ENCODE results near the gene ZNF524. TPM values are rescaled to one million over a fixed set of nuclear protein-coding genes. Genes with fewer than 3 reads are reported as not detected.

Gene ZNF524
- total and polyA plus RNA-seq, 9 of the 15 experiments (the other 6 are each of a cell fraction or from before 2014, with no cell fraction given), result 0.08 to 15.6 (median 2.9) TPM

DNA sequence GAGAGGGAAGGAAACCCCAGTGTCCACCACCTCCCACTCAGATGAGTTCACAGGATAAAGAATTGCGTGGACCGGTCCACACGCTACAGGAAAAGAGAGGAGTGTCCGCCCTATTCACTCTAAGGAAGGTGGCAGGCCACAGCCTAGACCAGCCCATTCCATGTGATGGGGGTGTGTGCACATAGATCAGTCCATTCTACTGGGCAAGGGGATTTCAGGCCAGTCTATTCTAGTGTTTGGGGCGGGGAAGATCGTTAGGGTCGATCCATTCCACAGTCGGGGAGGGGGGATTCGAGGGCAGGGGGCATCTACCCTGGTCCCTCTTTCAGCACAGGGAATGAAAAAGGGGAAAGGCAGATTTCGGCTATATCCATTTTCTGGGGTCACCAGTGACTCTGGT is 8.5 kb upstream of the ZNF524 start (continued):
- TF ChIP-seq HNRNPH1 (optimal IDR thresholded peaks at IDR 0.05; ENCODE audit: low read depth, low read length), result no peak
- TF ChIP-seq, protein P1, sequence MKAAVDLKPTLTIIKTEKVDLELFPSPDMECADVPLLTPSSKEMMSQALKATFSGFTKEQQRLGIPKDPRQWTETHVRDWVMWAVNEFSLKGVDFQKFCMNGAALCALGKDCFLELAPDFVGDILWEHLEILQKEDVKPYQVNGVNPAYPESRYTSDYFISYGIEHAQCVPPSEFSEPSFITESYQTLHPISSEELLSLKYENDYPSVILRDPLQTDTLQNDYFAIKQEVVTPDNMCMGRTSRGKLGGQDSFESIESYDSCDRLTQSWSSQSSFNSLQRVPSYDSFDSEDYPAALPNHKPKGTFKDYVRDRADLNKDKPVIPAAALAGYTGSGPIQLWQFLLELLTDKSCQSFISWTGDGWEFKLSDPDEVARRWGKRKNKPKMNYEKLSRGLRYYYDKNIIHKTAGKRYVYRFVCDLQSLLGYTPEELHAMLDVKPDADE (conservative IDR thresholded peaks at IDR 0.05; ENCODE audit: control insufficient read depth, low read depth, low read length), result no peak
- TF ChIP-seq FOXK2 (conservative IDR thresholded peaks at IDR 0.05 in 1 of 2, IDR thresholded peaks at IDR 0.05 in 1 of 2; ENCODE audit: low read depth in 2 of 2), result peak in 1 of 2 experiments; percentile 91; a peak in 1 of 4 replicates
- peak; percentile 59; the same call in 1 of the 2 replicates for TF ChIP-seq JUND (IDR thresholded peaks at IDR 0.05; ENCODE audit: borderline replicate concordance, low read depth, low read length)
- TF ChIP-seq JUND (tag; IDR thresholded peaks at IDR 0.05; ENCODE audit: borderline replicate concordance, low read depth, low read length), result no peak

DNA sequence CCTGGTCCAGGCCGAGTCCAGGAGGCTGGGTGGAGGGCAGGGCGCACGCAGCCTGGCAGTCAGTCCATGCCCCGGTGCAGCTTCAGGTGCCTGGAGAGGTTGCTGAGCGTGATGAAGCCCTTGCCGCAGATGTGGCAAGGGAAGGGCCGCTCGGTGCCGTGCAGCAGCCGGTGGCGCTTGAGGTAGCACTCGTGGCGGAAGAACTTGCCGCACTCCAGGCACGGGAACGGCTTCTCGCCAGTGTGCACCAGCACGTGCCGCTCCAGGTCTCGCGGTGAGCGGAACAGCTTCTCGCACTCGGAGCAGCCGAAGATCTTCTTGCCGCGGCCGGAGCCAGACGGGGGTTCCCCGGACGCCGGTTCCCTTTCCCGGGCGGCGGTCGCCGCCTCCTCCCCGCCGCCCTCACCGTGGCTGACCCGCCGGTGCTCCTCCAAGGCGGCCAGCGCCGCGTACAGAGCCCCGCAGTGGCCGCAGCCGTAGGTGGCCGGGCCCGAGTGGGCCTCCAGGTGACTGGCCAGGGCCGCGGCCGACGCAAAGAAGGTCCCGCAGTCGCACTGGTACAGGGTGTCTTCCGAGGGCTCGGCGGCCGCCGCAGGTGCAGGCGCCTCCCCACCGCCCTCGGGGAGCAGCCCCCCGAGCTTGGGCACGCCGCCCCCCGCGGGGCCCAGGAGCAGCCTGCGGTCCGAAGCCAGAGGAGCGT is 7.5 kb upstream of the ZNF524 start:
- ATAC-seq (no peak), FAIRE-seq (no peak), DNase-seq (ENCODE audit: extremely low read depth in 1 of 4, low spot score in 3 of 4) (no peak)
- Histone ChIP-seq H4K20me1 (replicated peaks; ENCODE audit: control insufficient read depth, insufficient read depth, low read length) (no peaks in the 10 kb centered on the region), H3K9me3 (replicated peaks; ENCODE audit: control insufficient read depth, insufficient read depth, low read depth, low read length) (peaks cover 3% of the 10 kb centered on the region; the same call in 1 of the 2 replicates), H3K4me1 (replicated peaks in 1 of 2; ENCODE audit: control insufficient read depth in 2 of 2, insufficient read depth in 2 of 2, low read length in 2 of 2) (peaks cover 6 to 24% of the 10 kb centered on the region in 2 experiments; a peak in 3 of 5 replicates), H3K4me2 (ENCODE audit: insufficient read depth, low read length) (no peak overlapping the region), H2AFZ (ENCODE audit: low read depth, low read length) (no peak overlapping the region), H3K27me3 (ENCODE audit: control insufficient read depth in 2 of 2, insufficient read depth in 2 of 2, low read length in 2 of 2) (no peaks in the 10 kb centered on the region), H3K9me1 (ENCODE audit: control insufficient read depth, insufficient read depth, low read length) (no peaks in the 10 kb centered on the region), H3K79me2 (ENCODE audit: control insufficient read depth, insufficient read depth, low read length) (no peaks in the 10 kb centered on the region), H3K9ac (ENCODE audit: insufficient read depth in 1 of 2, low read depth in 2 of 2, low read length in 2 of 2) (no peak overlapping the region), H3K36me3 (ENCODE audit: control insufficient read depth, insufficient read depth, low read length) (peaks cover 39% of the 10 kb centered on the region; the same call in 2 of the 3 replicates), H3K4me3 (no peak overlapping the region), H3K27ac (ENCODE audit: extremely low read depth, low read depth, low read length) (no peak overlapping the region)
- POLR2A ChIA-PET, result no interaction called here
- BruUV-seq (replicated peaks), result no TSS peak
- in situ Hi-C loops (cut with MboI), result no loop called here
- intact Hi-C loops (cut with micrococcal nuclease), result no loop called here
- WGBS (ENCODE audit: insufficient coverage, low coverage, missing lambda C conversion rate), result 97% methylated on average over 15 of the region's 73 CpGs
- CTCF ChIA-PET (ENCODE audit: low intra/inter-chr PET ratio), result no interaction called here
- TF ChIP-seq HOXB6 (CRISPR knock-in tag; IDR thresholded peaks at IDR 0.05; ENCODE audit: borderline replicate concordance) (no peak), POLR2G (IDR thresholded peaks at IDR 0.05; ENCODE audit: low read depth, low read length) (peak; percentile 42)
